Right atrium auricular region (tissue), 2 donors: ENCODE measurements around the gene ITIH2. TPM values are rescaled to one million over a fixed set of nuclear protein-coding genes. Genes with fewer than 3 reads are reported as not detected.
"Not testable (repeated sequence)": the region's sequence is repeated elsewhere in the genome, so short reads cannot be mapped to it uniquely, and the experiment has no call there.

ENCODE experiments used
- DNase-seq: peaks from one replicate; pipeline ENCODE4 v3.0.0-alpha.2; 2019; ENCODE audit warnings: low spot score
- H3K27ac ChIP-seq, 2 donors: fragments of 200-600 bp; sonication (generic); 1 replicate in 1 of 2; 2 replicates in 1 of 2; pipeline ENCODE4 v1.5.1; 2016 to 2019
- H3K27me3 ChIP-seq, 2 donors: fragments of 200-600 bp; sonication (generic); one replicate each; pipeline versions ENCODE4 v1.5.1 to v1.6.0; 2017 to 2019
- H3K36me3 ChIP-seq: fragments of 200-600 bp; sonication (generic); one replicate; pipeline ENCODE4 v1.5.1; 2016
- H3K4me1 ChIP-seq, 2 donors: fragments of 200-600 bp; sonication (generic); one replicate each; pipeline versions ENCODE4 v1.5.1 to v1.6.0; 2017 to 2019
- H3K4me3 ChIP-seq, 2 donors: fragments of 200-600 bp; sonication (generic); 1 replicate in 1 of 2; 2 replicates in 1 of 2; pipeline ENCODE4 v1.5.1; 2017 to 2019; ENCODE audit warnings: mild to moderate bottlenecking in 1 of 2, moderate library complexity in 1 of 2
- H3K9me3 ChIP-seq, 2 donors: fragments of 200-600 bp; sonication (generic); one replicate each; pipeline ENCODE4 v1.5.1; 2019
- CTCF ChIP-seq, 2 donors: fragments of 200-600 bp; sonication (generic); IDR thresholded peaks; one replicate each; pipeline ENCODE4 v1.5.1; 2019; ENCODE audit warnings: antibody characterized with exemption in 2 of 2
- total RNA-seq, 2 donors: library from RNA; depleted of rRNA; stranded (reverse); fragments of >200 nt; gene quantifications; one replicate each; pipeline ENCODE4 v1.1.0, GENCODE V29; 2016

ITIH2 gene
- total RNA-seq = not detected

DNA sequence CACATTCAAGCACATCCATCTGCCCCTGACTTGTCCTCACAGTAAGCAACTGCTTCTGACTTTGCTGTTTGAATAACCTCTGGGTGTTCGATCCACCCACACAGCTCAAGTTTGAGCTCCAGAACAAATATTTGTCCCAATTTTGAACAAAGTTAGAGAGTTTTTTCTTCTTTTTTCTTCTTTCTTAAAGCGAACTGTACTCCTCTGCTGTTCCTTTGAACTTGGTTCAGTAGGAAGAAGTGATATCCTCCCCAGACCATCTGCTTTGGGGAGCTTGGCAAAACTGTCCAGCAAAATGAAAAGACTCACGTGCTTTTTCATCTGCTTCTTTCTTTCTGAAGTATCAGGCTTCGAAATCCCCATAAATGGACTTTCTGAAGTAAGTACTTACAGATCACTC, at the start of gene ITIH2:
ITIH2 (plus strand) TSS at position 177 of the 400 bp plus-strand sequence; CDS start at position 296, 119 bp downstream.
- TF ChIP-seq CTCF (IDR thresholded peaks at IDR 0.05) = no peak
- Histone ChIP-seq H3K4me1 (no peaks in the 10 kb centered on the region), H3K27me3 (no peaks in the 10 kb centered on the region), H3K36me3 (no peaks in the 10 kb centered on the region), H3K4me3 (no peak within 1 kb of the TSS), H3K27ac (no peak within 1 kb of the TSS), H3K9me3 (no peaks in the 10 kb centered on the region)
- DNase-seq = no peak

DNA sequence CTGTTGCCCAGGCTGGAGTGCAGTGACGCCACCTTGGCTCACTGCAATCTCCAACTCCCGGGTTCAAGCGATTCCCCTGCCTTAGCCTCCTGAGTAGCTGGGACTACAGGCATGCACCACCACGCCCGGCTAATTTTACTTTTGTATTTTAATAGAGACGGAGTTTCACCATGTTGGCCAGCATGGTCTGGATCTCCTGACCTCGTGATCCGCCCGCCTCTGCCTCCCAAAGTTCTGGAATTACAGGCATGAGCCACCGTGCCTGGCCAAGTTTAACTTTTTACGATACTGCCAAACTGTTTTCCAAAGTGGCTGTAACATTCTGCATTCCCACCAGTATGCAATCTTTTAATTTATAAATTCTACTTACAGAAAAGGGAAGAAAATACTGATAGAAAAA, 46.0 kb upstream of the ITIH2 start:
- H3K9me3 ChIP-seq, H3K27me3 ChIP-seq, H3K27ac ChIP-seq, H3K36me3 ChIP-seq, H3K4me3 ChIP-seq, DNase-seq, H3K4me1 ChIP-seq: not testable (repeated sequence)

- Histone ChIP-seq H3K27me3 (no peaks in the 10 kb centered on the region), H3K36me3 (no peaks in the 10 kb centered on the region), H3K27ac (no peak overlapping the region), H3K4me3 (no peak overlapping the region), H3K9me3 (no peaks in the 10 kb centered on the region), H3K4me1 (no peaks in the 10 kb centered on the region)
- no peak for DNase-seq
- TF ChIP-seq CTCF (IDR thresholded peaks at IDR 0.05) = no peak
Observed at GRCh38 chr10:7657552-7657951, 45.6 kb upstream of the ITIH2 start.

- Histone ChIP-seq H3K27ac (no peak overlapping the region), H3K36me3 (no peaks in the 10 kb centered on the region), H3K9me3 (no peaks in the 10 kb centered on the region), H3K4me3 (no peak overlapping the region), H3K27me3 (no peaks in the 10 kb centered on the region), H3K4me1 (no peaks in the 10 kb centered on the region)
- DNase-seq = no peak
- TF ChIP-seq CTCF (IDR thresholded peaks at IDR 0.05) = no peak
Observed at GRCh38 chr10:7659560-7659959, 43.6 kb upstream of the ITIH2 start.

- Histone ChIP-seq H3K27me3 (no peaks in the 10 kb centered on the region), H3K36me3 (no peaks in the 10 kb centered on the region), H3K9me3 (no peaks in the 10 kb centered on the region), H3K4me1 (peaks cover 0 to 16% of the 10 kb centered on the region in 2 donors), H3K4me3 (no peak overlapping the region), H3K27ac (no peak overlapping the region)
- TF ChIP-seq CTCF (IDR thresholded peaks at IDR 0.05) = no peak
- no peak for DNase-seq
Observed at GRCh38 chr10:7662522-7662921, 40.6 kb upstream of the ITIH2 start.

DNA sequence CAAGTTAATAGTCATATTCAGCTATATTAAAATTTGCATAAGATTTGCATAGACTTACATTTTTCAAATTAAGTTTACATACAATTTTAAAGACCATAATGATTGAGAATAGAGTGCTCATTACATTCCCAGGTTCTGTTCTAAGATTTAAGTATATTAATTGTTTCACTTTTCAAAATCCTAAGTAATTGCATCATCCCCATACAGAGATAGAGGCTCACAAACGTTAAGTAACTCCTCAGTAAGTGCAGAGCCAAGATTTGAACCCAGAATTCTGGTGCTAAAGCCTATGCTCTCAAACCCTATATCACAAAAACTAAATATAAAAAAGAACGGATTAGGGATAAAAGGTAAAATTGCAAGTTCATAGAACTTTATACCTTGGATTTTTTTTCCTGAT, 38.4 kb upstream of the ITIH2 start:
- Histone ChIP-seq H3K9me3 (no peaks in the 10 kb centered on the region), H3K36me3 (no peaks in the 10 kb centered on the region), H3K4me1 (peaks cover 0 to 16% of the 10 kb centered on the region in 2 donors), H3K27me3 (no peaks in the 10 kb centered on the region), H3K4me3 (no peak overlapping the region), H3K27ac (no peak overlapping the region)
- TF ChIP-seq CTCF (IDR thresholded peaks at IDR 0.05) = no peak
- no peak for DNase-seq
